Muscle of arm (tissue), 14 donors: ENCODE results near the gene CCL18. TPM values are rescaled to one million over a fixed set of nuclear protein-coding genes. Genes with fewer than 3 reads are reported as not detected.
"Not testable (repeated sequence)": the region's sequence is repeated elsewhere in the genome, so short reads cannot be mapped to it uniquely, and the experiment has no call there.

Experiments
- DNase-seq: peaks from one replicate; pipeline ENCODE4 v3.0.0-alpha.2; 2013
- long read RNA-seq, 11 donors: transcript quantifications; one replicate each; lab custom pipeline, GENCODE V29; 2026
- polyA plus RNA-seq, 12 donors: library from polyadenylated mRNA; unstranded; fragments of 120-200 nt; gene quantifications; one replicate each; pipeline ENCODE4 v1.2.1, GENCODE V29; 2013; ENCODE audit not compliant: insufficient read length in 12 of 12

Gene CCL18, protein sequence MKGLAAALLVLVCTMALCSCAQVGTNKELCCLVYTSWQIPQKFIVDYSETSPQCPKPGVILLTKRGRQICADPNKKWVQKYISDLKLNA
- polyA plus RNA-seq, result 1 to 10 TPM in 1 of 12 donors, under 1 TPM in 2, not detected in 9; 0.22 to 1.1 (median 0.32) TPM
- long read RNA-seq, donor 1, result 0 reads
- long read RNA-seq, donor 2, result 0 reads
- long read RNA-seq, donor 3, result 0 reads
- long read RNA-seq, donor 4, result 0 reads
- long read RNA-seq, donor 5, result 0 reads
- long read RNA-seq, donor 6, result 0 reads
- long read RNA-seq, donor 7, result 0 reads
- long read RNA-seq, donor 8, partial matches to known transcripts, result 0 of 1 reads
- long read RNA-seq, donor 8, other reads (novel, unspliced or antisense), result 0 of 1 reads
- long read RNA-seq, donor 9, result 0 reads
- long read RNA-seq, donor 10, result 0 reads
- long read RNA-seq, donor 11, result 0 reads

DNA sequence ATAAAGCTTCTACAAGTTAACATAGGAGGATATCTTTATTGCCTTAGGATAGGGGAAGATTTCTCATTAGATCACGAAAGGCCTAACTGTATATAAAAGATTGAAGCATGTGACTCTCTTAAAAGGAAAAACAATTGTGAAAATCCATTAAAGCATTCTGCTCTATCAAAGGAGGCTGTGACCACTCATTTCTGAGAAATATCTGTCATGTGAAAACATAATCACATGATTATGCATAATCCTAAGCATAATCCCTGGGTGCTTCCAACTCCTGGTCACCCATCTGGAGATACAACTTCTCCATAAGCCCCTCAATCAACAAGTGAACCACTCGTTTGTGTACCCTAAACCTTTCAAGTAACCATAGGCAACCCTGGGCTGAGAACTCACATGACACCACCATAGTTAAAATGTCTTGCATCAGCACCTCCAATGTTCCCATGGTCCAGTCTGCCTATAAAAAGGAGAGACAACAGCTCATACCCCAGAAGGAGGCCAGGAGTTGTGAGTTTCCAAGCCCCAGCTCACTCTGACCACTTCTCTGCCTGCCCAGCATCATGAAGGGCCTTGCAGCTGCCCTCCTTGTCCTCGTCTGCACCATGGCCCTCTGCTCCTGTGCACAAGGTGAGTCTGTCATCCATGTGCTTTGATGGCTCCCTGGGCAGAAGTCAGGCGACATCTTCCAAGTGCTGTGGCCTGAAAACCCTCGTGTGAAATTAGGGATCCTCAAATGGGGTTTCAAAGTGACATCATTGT is at the start of gene CCL18:
TSS of gene CCL18 (plus strand) at position 487 of the 756 bp plus-strand sequence. CDS start at position 558, 71 bp downstream.
- no peak for DNase-seq

DNA sequence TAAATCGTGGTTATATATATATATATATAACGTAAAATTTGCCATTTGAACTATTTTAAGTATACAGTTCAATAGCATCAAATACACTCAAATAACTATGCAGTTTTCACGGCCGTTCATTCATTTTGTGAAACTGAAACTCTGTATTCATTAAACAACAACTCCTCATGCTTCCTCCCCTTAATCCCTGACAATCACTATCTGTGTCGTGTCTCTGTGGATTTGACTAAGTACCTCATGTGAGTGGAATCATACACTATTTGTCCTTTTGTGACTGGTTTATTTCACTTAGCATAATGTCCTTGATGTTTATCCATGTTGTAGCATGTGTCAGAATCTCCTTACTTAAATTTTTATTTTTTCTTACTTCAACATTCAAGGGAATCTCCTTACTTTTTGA is 49.1 kb upstream of the CCL18 start:
- DNase-seq, result no peak

DNA sequence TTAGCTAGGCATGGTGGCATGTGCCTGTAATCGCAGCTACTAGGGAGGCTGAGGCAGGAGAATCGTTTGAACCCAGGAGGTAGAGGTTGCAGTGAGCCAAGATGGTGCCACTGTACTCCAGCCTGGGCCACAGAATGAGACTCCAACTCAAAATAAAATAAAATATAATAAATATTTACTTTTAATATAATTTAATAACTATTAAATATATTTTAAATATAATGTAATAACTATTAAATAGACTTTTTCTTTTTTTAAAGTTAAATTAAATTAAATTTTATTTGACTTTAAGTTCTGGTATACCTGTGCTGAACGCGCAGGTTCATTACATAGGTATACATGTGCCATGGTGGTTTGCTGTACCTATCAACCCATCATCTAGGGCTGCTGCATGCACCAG is 48.2 kb upstream of the CCL18 start:
- DNase-seq, result not testable (repeated sequence)

DNA sequence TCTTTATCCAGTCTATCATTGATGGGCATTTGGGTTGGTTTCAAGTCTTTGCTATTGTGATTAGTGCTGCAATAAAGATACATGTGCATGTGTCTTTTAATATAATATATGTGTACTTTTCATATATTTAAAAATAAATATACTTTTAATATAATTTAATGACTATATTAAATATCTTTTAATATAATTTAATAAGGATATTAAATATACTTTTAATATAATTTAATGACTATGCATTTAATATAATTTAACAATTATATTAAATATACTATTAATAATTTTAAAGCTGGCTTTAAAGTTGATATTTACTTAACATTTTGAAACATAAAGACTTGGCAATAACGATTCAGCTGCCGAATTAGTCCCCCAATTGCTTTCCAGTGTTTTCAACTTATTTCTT is 47.5 kb upstream of the CCL18 start:
- no peak for DNase-seq

DNA sequence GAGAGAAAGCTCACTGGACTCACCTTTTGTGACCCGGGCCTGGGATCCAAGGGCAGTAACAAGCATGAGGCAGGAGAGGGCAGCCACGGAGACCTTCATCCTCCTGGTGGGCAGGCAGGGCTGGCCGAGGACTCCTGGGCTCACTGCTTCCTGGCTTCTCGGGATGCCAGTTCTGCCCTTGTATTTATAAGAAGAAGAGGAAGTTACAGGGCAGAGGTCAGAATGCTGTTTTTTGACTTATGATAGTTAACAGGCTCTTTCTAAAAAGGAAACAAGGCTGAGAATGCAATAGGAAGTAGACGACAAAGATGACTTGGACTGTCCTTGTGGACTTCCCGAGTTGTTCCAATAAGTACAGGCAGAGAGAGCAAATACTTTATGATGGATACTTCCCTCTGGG is 46.3 kb upstream of the CCL18 start, which contains the start of gene CCL23:
TSS of gene CCL23 (minus strand) at position 174 of the 400 bp plus-strand sequence. CDS start at position 99, 75 bp downstream.
- DNase-seq, result peak; percentile 6

DNA sequence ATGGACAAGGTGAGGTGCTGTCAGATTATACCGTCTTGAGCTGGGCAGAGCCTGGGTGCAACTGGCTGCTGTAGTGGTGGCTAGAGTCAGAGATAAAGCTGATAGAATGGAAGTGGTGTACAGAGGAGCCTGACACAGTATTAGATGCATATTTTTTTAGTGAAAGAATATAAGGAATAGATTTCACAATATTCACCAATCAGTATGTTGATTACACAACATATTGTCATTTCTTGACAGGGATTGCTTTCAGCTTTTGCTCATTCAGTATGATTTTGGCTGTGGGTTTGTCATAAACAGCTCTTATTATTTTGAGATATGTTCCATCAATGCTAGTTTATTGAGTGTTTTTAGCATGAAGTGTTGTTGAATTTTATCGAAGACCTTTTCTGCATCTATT is 44.6 kb upstream of the CCL18 start:
- no peak for DNase-seq

DNA sequence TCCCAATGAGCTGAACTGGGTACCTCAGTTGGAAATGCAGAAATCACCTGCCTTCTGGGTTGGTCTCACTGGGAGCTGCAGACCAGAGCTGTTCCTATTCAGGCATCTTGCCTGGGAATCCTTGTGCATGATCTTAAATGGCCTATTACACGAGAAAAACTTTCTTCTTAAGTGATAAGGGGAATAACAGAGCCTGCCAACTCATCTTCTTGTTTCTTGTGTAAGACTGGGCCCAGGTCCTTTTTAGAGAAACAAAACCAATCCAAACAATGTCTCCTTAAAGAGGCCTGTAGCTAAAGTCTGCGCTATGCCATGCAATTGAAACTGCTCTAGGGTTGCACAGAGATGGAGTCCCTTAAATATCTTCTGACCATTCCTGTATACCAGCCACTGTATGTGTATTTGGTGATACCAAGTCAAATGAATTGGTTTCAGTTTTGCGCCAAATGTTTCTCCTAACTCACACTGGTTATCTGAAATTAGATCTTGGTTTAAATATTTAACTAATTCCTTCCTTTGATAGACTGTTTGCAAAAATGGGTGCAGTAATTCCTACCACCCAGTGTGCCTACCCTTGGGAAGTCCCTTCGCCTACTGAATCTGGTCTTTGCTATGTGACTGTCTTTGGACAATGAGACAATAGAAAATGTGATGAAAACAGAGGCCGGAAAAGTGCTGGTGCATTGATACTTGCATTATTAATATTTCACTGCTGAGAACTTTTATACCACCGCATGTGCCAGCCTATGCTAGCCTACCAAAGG is 39.8 kb upstream of the CCL18 start:
- no peak for DNase-seq

DNA sequence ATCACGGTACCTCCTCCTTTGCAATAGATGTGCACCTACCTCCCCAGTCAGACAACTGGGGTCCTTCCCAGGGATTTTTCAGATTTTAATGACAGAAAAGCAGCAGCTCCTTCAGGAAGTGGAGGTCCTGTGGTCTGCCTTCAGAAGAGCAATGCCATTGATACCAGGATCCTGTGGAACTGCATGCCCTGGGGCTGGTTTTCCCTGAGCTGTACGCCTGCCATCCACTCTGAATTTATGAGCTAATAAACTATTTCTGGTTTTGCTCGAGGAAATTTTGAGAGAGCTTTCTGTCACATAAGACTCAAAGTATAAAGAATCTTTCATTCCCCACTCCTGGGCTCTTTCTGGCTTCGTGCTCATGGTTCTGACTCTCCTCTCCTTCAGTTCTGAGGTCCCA is 36.3 kb upstream of the CCL18 start:
- DNase-seq, result no peak

DNA sequence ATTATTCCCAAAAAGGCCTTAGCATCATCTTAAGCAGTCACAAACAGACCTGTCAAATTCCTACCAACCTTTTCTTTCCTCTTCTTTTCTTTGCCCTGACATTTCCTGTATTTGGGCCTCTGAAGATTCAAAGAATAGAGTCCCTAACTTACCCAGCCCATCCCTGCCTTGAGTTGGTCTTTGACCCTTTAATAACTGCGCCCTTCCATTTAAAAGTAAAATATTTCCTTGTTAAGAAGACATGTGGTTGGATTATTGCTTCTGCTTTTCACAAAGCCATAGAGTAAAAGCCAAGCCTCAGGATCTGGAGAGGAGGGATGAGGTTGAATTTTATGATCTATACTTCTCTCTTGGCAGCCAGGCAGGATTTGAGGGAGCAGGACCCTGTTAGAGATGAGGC is 33.1 kb upstream of the CCL18 start:
- DNase-seq, result no peak

DNA sequence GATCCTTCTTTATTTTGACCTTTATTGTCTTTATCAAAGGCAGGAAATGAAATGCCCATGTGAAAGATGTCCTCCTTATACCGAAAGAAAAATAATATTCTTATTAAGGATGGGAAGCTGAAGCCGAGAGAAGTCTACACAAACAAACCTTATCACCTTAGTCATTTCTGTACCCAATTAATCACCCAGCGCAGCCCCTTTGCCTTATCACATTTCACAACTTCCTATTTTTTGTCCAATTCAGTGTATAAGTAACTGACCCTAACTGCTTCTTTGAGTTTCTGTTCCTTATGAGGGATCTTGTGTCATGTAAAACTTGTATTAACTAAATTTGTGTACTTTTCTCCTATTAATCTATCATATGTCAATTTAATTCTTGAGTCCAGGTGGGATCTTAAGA is 29.9 kb upstream of the CCL18 start:
- no peak for DNase-seq

DNA sequence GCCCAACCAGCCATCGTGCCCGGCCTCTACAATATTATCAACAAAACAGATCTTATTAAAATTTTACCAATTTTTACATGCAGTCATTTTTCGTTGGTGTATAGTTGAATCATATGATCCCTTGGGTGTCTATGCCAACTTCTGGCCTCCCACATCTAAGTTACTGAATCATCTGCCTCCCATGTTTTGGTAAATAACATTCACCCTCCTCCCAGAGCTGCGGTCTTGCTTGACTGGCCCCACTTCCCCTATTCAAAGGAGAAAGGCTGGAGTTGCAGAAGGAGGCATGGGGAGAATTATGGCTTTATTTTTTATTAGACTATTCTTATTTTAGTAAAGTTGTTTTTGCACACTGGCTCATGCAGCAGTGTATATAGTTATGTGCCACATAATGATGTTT is 27.8 kb upstream of the CCL18 start:
- DNase-seq, result no peak

DNA sequence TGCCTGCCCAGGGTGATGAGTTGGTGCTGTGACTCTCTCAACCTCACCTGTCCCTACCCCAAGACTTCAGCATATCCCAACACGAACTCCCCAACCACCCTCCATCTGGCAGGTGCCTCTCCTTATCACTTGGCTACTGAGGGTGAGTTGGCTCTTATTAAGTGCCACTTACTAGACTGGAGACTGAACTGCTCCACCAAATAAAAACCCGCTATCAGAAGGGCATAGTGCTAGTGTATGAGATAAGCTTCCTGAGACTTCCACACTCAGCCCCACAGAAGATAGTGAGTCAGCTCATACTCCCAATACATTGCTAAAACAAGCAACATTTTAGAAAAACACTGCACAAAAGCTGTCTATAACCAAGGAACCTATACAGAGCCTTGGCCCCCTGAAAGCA is 16.0 kb upstream of the CCL18 start:
- no peak for DNase-seq

DNA sequence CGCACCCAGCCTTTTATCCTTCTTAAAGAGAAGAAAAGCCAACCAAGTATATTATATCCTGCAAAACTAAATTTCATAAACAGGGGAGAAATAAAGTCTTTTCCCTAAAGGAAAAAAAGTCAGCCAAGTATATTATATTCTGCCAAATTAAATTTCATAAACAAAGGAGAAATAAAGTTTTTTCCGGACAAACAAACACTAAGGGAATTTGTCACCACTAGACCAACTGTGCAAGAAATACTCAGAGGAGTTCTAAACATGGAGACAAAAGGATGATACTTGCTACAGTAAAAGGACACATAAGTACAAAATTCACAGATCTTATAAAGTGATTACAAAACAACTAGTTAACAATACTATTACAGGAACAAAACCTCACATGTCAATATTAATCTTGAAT is 14.4 kb upstream of the CCL18 start:
- no peak for DNase-seq

DNA sequence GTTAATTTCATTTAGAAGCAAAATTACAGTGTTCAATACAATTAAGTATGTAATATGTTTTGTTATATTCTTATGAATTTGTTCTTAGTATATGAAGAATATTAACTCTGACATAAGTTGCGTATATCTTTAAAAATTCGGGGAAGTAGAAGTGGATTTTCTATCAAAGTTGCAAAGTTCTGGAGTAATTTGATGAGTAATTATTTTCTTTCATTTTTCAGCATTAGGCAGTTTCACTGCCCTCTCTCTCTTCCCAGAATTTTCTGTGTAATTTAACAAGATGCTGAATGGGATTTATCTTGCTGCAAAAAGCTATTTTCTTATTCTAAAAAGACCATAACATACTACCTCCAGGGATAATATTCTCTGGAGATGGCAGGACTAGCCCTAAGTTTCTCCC is 8.9 kb upstream of the CCL18 start:
- no peak for DNase-seq

DNA sequence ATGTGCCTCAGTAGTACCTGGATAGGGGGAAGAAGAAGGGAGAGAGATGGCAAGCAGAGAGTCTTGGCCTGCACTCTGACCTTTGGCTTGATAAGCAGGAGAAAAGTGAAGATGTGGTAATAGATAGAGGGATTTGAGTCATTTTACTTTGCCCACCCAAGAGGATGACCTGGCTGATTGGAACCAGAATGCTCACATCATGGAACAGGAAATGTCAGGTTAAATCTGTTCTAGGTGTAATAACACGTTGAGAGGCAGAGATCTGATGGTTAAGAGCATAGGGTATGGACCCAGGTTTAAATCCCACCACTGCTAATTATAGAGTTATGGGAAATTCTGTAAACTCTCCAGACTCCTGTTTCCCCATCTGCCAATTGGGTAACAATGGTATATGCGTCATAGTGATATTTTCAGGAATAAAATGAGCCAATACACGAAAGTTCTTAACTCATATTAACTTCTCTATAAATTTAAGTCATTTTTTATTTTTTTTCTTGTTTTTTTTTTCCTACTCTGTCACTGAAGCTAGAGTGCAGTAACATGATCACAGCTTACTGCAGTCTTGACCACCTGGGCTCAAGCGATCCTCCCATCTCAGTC is 8.1 kb upstream of the CCL18 start:
- DNase-seq, result no peak

DNA sequence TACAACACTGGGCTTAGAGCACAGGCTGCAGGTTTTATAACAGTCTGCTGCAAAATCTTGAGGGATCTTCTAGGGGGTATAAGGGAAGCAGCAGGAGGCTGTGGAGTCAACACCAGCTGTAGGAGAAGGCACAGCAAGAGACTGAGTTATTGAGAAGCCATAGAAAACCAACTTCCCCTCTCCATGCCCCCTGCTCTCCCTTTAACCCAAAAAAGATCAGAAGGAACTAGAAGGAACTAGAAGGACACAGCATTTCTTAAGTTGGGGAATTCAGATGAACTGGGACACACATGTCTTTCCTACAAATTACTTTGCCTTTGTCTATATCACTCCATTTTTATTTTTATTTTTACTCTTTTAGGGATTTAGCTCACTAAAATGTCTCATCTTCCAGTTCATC is 6.2 kb upstream of the CCL18 start:
- no peak for DNase-seq

DNA sequence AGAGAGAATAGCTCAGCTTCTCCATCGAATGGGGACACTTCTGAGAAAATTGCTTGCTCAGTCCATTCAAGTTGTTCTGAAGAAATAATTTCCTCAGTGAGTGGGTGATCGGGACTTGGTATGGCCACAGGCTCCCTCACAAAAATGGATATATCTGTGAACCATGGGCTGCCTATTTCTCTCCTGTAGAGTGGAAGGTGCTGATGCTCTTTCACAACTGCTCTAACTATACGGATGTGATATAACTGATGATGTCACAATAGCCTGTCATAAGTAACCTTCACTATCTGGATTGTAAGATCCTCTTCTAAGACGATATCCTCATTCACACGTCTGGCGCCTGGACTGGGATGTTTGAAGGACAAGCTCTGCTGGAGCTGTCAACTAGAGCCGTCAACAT is 4.7 kb upstream of the CCL18 start:
- no peak for DNase-seq

DNA sequence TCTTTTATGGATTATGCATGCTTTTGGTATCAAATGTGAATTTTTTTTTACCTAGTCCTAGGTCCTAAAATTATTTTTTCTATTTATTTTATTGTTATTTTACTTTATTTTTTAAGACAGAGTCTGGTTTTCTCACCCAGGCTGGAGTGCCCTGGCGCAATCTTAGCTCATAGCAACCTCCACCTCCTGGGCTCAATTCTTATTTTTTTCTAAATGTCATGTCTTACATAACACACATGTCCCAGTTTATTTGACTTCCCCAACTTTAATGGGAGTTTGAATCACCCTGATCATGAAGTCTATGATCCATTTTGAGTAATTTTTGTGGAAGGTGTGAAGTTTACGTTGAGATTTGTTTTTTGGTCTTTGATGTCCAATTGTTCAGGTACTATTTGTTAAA is 3.3 kb upstream of the CCL18 start:
- DNase-seq, result no peak

DNA sequence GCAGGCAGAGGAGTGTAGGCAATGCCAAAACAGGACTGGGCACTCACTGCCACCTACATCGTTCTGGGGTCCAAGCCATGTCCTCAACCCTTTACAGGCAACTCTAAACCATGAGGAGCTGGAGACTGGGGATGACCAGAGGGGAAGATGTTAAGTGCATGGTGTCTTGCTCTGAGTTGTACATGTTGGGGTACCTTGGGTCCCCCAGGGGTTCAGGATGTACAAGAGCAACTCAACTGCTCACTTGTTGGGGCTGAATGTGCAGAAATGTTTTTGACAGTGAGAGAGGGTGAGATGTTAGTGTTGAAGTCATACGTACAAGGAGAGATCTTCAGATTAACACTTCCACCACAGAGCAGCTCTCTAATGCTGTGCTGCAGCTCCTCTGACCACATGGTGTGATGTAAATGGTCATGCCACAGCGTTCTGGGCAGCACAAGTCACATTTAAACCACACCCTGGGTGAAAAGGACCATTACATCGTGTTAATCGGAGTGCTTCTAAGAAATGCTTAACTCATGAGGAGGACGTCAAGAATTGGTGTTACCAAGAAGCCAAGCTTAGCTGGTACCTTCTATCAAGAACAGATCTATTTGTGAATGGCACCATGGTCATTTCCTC is 2.4 kb downstream of the CCL18 start:
- no peak for DNase-seq

DNA sequence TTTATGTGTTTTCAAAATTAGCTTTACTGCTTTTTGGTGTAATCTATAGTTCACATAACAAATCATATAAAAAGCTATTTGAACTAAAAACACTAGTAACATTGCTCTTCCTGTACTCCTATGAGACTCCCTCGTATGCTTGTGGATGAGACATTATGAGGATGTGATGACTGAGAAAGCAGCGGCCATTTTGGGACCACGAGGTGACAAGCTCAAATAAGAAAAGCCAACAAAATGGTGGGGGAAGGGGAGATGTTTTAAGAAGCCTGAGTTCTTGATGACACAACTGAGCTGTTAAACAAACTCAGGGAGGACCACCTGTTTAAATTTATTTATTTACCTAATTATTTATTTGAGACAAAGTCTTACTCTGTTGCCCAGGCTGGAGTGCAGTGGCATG is 4.5 kb downstream of the CCL18 start:
- no peak for DNase-seq

DNA sequence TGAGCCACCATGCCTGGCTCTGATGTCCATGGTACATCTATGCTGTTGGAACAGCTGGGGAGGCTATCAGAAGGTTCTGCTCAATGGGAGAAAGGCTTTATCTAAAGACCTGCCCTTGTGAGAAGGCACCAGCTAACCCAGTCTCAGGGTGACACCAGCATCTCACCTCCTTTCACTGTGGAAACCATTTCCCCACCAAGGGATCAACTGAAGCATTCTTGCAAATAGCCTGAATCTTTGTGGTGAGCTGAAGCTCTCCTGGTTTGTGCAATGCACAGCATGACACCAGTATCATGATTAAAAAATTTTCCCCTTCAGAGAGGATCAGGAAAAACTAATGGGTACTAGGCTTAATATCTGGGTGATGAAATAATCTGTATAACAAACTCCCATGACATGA is 5.1 kb downstream of the CCL18 start:
- DNase-seq, result no peak

DNA sequence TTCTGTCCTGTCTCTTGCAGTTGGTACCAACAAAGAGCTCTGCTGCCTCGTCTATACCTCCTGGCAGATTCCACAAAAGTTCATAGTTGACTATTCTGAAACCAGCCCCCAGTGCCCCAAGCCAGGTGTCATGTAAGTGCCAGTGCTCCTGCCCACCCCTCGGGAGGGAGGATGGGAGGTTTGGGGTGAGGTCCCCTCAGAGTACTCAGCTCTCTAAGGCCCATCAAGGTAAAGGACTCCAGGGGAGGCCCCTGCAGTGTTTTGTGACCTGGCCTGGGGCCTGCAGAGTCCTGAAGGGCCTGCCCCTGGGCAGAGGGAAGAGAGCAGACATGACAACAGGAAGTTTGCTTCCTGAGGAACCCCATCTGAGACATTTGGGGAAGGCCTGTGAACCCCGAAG is 6.4 kb downstream of the CCL18 start:
- DNase-seq, result no peak
